ENCODE data around the gene ZNF142. TPM values are rescaled to one million over a fixed set of nuclear protein-coding genes. Genes with fewer than 3 reads are reported as not detected.

ZNF142 gene
- total RNA-seq, 1 donor from 2014 or later, result 21.3 TPM

GRCh38 chr2:218607436-218608115 is 51.8 kb downstream of the ZNF142 start, which contains the start of gene PLCD4:
TSS of gene PLCD4 (plus strand) at chr2:218607899. CDS start at chr2:218615740, 7,841 bp downstream.
- intact Hi-C loops (cut with DNase I), result no loop called here
- no peak for DNase-seq (ENCODE audit: low spot score)

- DNase-seq (ENCODE audit: low spot score), result no peak
- intact Hi-C loops (cut with DNase I), result no loop called here
These were observed 54.0 kb downstream of the ZNF142 start for GRCh38 chr2:218605432-218605831.

Other genes starting within 250 kb of the ZNF142 start
- not detected for gene VIL1, start 240.5 kb downstream of the ZNF142 start, total RNA-seq
- 7.1 TPM for gene USP37, start 91.3 kb downstream of the ZNF142 start, total RNA-seq
- gene CNOT9, start 90.8 kb downstream of the ZNF142 start, total RNA-seq, result 20.9 TPM
- 0.67 TPM for gene PLCD4, start 51.7 kb downstream of the ZNF142 start, total RNA-seq
- 36.1 TPM for gene BCS1L, start 60 bp upstream of the ZNF142 start, total RNA-seq
- 17.5 TPM for gene RNF25, start 12.4 kb upstream of the ZNF142 start, total RNA-seq
- gene STK36, start 12.5 kb upstream of the ZNF142 start, total RNA-seq, result 9.0 TPM
- 8.6 TPM for gene TTLL4, start 51.2 kb upstream of the ZNF142 start, total RNA-seq
- 5.2 TPM for gene CYP27A1, start 122.5 kb upstream of the ZNF142 start, total RNA-seq
- gene PRKAG3, start 172.2 kb upstream of the ZNF142 start, total RNA-seq, result 0.13 TPM
- 0.46 TPM for gene WNT6, start 200.2 kb upstream of the ZNF142 start, total RNA-seq
- not detected for gene WNT10A, start 221.2 kb upstream of the ZNF142 start, total RNA-seq

Measured in cardiac septum (tissue), 1 donor.